Muscle layer of colon (tissue), 2 donors: ENCODE results near the gene RPL23.

ENCODE experiments used
- H3K27ac ChIP-seq: one replicate; pipeline ENCODE4 v1.7.0; 2013; ENCODE audit warnings: low read depth, mild to moderate bottlenecking, low read length, moderate library complexity
- H3K27me3 ChIP-seq, 2 donors: one replicate each; pipeline ENCODE4 v1.7.0; 2013; ENCODE audit warnings: low read length in 2 of 2, mild to moderate bottlenecking in 2 of 2; ENCODE audit not compliant: insufficient read depth in 2 of 2, control insufficient read depth in 1 of 2
- H3K36me3 ChIP-seq: one replicate; pipeline ENCODE4 v1.7.0; 2013; ENCODE audit warnings: mild to moderate bottlenecking, low read length; ENCODE audit not compliant: insufficient read depth
- H3K4me1 ChIP-seq: one replicate; pipeline ENCODE4 v1.7.0; 2013; ENCODE audit warnings: mild to moderate bottlenecking, low read length; ENCODE audit not compliant: insufficient read depth
- H3K4me3 ChIP-seq, 2 donors: one replicate each; pipeline ENCODE4 v1.7.0; 2013; ENCODE audit warnings: low read length in 2 of 2, low read depth in 1 of 2, mild to moderate bottlenecking in 1 of 2, moderate library complexity in 1 of 2
- H3K9ac ChIP-seq: one replicate; pipeline ENCODE4 v1.7.0; 2013; ENCODE audit warnings: low read length
- H3K9me3 ChIP-seq: one replicate; pipeline ENCODE4 v1.7.0; 2013; ENCODE audit warnings: mild to moderate bottlenecking, low read length
- donor health status: abdominal sarcoma.
- donor health status: Adenocarcinoma of cecum.

Gene RPL23

DNA sequence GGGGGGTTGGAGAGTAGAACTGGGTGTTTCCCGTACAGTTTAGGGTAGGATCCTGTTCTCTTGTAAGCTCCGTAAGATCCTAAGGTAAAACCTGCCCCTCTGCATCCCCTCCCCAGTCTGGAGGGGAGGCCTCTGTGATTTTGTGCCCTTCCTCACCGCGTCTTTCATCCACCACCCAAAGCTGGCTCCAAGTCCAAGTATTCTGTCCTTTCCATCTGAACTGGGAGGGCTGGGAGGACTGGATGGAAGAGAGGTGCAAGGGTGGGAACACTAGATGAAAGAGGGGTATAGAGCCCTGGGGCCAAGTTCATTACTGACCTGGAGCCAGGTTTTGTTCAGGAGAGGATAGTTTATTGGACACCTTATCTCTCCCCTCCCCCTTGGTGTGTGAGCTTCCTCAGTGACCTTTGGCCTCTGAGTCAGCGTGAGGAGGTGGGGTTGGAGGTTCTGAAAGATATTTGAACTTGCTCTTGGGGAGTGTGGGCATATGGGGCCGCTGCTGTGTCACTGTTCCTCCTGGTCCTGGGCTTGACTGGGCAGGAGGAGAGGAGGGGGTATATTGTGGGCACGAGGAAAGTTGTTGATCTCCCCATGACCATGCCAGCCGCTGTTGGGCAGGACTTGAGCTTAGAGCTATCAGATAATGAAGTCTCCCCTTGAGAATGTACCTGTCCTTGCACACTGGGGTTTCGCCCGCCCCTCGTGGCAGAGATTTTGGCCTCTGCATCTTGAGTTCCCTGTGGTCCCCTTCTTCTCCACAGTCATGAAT is 17.9 kb upstream of the RPL23 start:
- Histone ChIP-seq H3K36me3 (no peaks in the 10 kb centered on the region), H3K9ac (peak overlapping the region; percentile 69), H3K9me3 (no peaks in the 10 kb centered on the region), H3K27ac (peak overlapping the region; percentile 83), H3K27me3 (no peaks in the 10 kb centered on the region), H3K4me3 (peak overlapping the region; percentile 60 to 94), H3K4me1 (peaks cover 56% of the 10 kb centered on the region)

GRCh38 chr17:38870259-38871165 is 17.0 kb upstream of the RPL23 start:
- H3K4me3 ChIP-seq = peak overlapping the region; percentile 85 to 94
- H3K27ac ChIP-seq = peak overlapping the region; percentile 99
- peaks cover 52% of the 10 kb centered on the region for H3K4me1 ChIP-seq
- no peaks in the 10 kb centered on the region for H3K36me3 ChIP-seq
- H3K27me3 ChIP-seq = no peaks in the 10 kb centered on the region
- no peaks in the 10 kb centered on the region for H3K9me3 ChIP-seq
- H3K9ac ChIP-seq = peak overlapping the region; percentile 72

DNA sequence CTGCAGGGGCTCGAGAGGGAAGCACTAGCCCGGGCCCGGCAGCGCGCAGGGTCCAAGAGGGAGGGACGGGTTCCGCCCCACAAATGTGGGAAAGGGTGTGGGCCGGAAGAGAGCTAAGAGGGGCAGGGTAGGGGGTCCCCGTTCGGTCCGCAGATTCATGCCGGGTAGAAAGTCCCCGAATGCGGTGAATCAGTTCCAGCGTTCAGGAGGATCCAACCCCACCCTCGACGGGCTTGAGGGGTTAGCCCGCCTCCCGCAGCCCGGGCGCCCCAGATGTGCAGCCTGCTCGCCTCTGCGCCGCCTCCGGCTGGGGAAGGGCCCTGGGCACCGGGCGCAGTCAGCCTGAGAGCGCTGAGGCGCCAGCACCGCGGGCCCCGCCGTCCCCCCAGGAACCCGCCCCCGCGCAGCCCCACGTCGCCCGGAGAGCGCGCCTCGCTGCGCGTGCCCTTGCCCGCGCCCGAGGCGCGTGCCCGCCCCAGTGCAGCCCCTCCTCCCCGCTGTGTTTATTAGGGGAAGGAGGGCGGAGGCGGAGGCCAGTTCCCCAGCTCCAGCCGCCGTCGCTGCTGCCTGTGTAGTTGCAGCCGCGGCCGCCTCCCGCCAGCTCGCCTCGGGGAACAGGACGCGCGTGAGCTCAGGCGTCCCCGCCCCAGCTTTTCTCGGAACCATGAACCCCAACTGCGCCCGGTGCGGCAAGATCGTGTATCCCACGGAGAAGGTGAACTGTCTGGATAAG is 16.2 kb upstream of the RPL23 start, which contains the start of gene LASP1:
Gene LASP1, plus strand, starts transcription at position 533 of the 733 bp plus-strand sequence. Its CDS starts 132 bp downstream, at position 665.
- H3K9ac ChIP-seq = peak within 1 kb of the TSS; percentile 74
- peak within 1 kb of the TSS; percentile 99 for H3K27ac ChIP-seq
- H3K4me3 ChIP-seq = peak within 1 kb of the TSS; percentile 85 to 94
- no peaks in the 10 kb centered on the region for H3K9me3 ChIP-seq
- no peaks in the 10 kb centered on the region for H3K27me3 ChIP-seq
- peaks cover 43% of the 10 kb centered on the region for H3K4me1 ChIP-seq
- H3K36me3 ChIP-seq = no peaks in the 10 kb centered on the region

DNA sequence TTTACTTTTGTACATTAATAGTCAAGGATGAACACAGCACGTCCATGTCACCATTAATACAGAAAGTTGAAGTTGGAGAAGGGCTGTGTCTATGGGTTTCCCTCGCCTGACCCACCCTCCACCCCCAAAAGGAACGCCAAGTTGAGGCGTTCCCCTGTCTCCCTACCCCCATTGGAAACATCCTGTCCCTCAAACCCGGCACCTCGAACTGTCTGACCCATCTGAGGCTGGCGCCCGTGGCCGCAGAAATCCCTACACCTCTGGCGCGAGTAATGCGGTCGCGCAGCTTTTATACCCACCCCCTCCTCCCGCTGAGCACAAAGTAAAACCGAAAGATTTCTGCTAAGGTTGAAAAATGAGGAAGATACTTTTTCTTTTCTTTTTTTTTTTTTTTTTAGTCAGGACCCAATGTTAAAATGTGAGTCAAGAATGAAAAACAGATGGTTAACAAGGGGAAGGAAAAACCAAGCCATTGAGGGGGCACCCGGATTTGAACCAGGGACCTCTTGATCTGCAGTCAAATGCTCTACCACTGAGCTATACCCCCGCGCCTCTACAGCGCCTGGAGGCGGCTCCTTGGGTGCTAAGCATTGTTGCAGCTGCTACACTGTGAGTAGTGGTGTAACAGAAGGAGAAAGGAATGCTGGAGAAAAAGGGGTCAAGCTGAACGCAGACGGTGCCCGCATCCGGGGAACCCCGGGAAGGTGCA is 15.4 kb upstream of the RPL23 start:
- peak overlapping the region; percentile 74 for H3K9ac ChIP-seq
- no peaks in the 10 kb centered on the region for H3K9me3 ChIP-seq
- no peaks in the 10 kb centered on the region for H3K36me3 ChIP-seq
- no peaks in the 10 kb centered on the region for H3K27me3 ChIP-seq
- peaks cover 36% of the 10 kb centered on the region for H3K4me1 ChIP-seq
- peak overlapping the region; percentile 85 to 94 for H3K4me3 ChIP-seq
- H3K27ac ChIP-seq = peak overlapping the region; percentile 99

- H3K27me3 ChIP-seq = no peaks in the 10 kb centered on the region
- peak overlapping the region; percentile 85 to 94 for H3K4me3 ChIP-seq
- H3K36me3 ChIP-seq = no peaks in the 10 kb centered on the region
- H3K9me3 ChIP-seq = no peaks in the 10 kb centered on the region
- peaks cover 28% of the 10 kb centered on the region for H3K4me1 ChIP-seq
- H3K9ac ChIP-seq = peak overlapping the region; percentile 74
- peak overlapping the region; percentile 99 for H3K27ac ChIP-seq
These were observed 14.7 kb upstream of the RPL23 start for GRCh38 chr17:38867968-38868816.

DNA sequence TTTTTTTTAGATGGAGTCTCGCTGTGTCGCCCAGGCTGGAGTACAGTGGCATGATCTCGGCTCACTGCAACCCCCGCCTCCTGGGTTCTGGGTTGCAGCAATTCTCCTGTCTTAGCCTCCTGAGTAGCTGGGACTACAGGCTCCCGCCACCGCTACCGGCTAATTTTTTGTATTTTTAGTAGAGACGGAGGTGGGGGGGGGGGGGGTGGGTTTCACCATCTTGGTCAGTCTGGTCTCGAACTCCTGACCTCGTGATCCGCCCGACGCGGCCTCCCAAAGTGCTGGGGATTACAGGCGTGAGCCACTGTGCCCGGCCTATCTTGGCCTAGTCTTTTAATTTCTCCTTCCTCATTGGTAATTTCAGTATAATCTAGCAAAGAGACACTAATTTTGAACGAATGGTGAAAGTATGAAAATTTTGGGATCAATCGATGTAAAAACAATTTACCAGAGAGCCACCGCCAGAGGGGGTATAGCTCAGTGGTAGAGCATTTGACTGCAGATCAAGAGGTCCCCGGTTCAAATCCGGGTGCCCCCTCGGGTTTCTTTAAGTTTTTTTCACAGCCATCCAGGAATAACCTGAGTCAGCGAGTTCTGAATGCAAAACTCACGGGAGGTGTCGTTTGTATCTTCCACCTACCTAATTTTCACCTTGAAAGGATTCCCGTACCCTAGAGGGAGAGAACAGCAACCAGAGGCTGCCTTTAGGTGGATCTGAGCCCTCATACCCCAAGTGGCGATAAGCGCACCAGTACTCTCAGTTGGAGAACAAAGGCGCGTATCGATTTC is 13.9 kb upstream of the RPL23 start:
- no peaks in the 10 kb centered on the region for H3K27me3 ChIP-seq
- H3K4me1 ChIP-seq = peaks cover 20% of the 10 kb centered on the region
- H3K36me3 ChIP-seq = no peaks in the 10 kb centered on the region
- H3K9ac ChIP-seq = no peak overlapping the region
- peak overlapping the region; percentile 99 for H3K27ac ChIP-seq
- H3K9me3 ChIP-seq = no peaks in the 10 kb centered on the region
- peak overlapping the region in 1 of 2 donors; percentile 94 for H3K4me3 ChIP-seq

DNA sequence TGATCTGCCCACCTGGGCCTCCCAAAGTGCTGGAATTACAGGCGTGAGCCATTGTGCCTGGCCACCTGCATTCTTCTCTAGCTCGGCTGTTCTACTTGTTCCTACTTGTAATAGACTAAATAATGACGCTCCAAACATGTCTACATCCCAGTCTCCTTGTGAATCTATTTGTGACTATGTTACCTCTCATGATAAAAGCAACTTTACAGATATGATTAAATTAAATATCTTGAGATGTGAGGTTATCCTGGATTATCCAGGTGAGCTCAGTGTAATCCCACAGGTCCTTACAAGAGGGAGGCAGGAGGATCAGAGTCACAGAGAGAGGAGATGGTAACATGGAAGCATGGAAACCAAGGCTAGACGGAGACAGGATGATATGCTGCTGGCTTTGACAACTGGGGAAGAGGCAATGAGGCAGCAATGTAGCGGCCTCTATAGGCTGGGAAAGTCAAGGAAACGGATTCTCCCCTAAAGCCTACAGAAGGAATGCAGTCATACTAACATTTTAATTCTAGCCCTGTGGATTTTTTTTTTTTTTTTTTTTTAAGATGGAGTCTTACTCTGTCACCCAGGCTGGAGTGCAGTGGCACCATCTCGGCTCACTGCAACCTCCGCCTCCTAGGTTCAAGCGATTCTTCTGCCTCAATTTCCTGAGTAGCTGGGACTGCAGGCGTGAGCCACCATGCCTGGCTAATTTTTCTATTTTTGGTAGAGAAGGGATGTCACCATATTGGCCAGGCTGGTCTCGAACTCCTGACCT is 11.3 kb upstream of the RPL23 start:
- Histone ChIP-seq H3K9me3 (no peaks in the 10 kb centered on the region), H3K36me3 (no peaks in the 10 kb centered on the region), H3K9ac (no peak overlapping the region), H3K27ac (no peak overlapping the region), H3K4me1 (peaks cover 7% of the 10 kb centered on the region), H3K27me3 (no peaks in the 10 kb centered on the region), H3K4me3 (no peak overlapping the region)

GRCh38 chr17:38861399-38861843 is 7.9 kb upstream of the RPL23 start:
- no peaks in the 10 kb centered on the region for H3K9me3 ChIP-seq
- no peak overlapping the region for H3K9ac ChIP-seq
- H3K36me3 ChIP-seq = no peaks in the 10 kb centered on the region
- no peaks in the 10 kb centered on the region for H3K27me3 ChIP-seq
- H3K4me3 ChIP-seq = no peak overlapping the region
- no peaks in the 10 kb centered on the region for H3K4me1 ChIP-seq
- H3K27ac ChIP-seq = no peak overlapping the region

DNA sequence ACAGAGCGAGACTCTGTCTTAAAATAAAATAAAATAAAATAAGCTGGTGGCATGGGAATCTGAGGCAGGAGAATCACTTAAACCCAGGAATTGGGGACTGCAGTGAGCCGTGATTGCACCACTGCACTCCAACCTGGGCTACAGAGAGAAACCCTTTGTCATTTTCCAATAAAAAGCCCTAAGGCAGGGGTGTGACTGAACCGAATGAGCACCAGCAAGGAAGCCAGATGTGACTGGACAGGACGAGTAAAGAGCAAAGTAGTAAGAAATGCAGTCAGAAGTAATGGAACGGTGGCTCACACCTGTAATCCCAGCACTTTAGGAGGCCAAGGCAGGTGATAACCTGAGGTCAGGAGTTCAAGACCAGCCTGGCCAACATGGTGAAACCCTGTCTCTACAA is 3.8 kb upstream of the RPL23 start:
- no peaks in the 10 kb centered on the region for H3K9me3 ChIP-seq
- H3K4me3 ChIP-seq = no peak overlapping the region
- H3K27ac ChIP-seq = no peak overlapping the region
- peaks cover 12% of the 10 kb centered on the region for H3K4me1 ChIP-seq
- no peaks in the 10 kb centered on the region for H3K27me3 ChIP-seq
- H3K9ac ChIP-seq = no peak overlapping the region
- peaks cover 6% of the 10 kb centered on the region for H3K36me3 ChIP-seq
